Measurements from ENCODE around the gene GPALPP1. TPM values are rescaled to one million over a fixed set of nuclear protein-coding genes. Genes with fewer than 3 reads are reported as not detected.

GPALPP1 gene
- total RNA-seq, 2 experiments from 2014 or later: 34.0 to 35.0 TPM

DNA sequence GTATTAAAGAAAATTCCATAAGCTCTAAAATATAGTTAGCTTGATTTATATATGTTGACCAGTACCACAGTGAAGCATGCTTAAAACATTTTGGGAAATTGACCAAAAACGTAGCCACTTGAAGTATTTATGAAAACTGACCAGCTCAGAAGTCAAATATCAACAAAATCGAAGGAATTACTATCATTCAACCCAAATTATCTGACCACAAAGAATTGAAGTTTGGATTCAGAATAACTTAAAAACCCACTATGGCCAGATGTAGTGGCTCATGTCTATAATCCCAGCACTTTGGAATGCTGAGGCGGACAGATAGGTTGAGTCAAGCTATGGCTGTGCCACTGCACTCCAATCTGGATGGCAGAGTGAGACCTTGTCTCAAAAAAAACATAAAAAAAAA is 31.9 kb downstream of the GPALPP1 start:
- no peaks in the 10 kb centered on the region for H3K4me1 Mint-ChIP-seq
- POLR2A ChIA-PET: no interaction called here

DNA sequence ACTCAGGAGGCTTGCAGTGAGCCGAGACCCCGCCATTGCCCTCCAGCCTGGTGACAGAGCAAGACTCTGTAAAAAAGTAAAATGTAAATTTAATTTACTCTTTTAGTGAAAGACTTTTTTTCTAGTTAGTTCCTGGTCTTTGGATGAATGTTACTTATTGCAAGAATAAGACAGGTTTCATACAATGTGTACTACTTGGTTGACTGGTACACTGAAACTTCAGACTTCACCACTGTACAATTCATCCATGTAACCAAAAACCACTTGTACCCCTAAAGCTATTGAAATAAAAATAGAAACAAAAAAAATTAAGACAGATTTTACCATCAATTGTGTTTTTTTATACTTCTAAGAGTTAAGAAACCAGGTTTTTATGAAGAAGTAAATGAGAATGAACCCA is 35.5 kb downstream of the GPALPP1 start:
- H3K4me1 Mint-ChIP-seq: no peaks in the 10 kb centered on the region
- DNase-seq (no peak), ATAC-seq (ENCODE audit: low read depth) (no peak)
- no peak overlapping the region for H3K4me3 Mint-ChIP-seq
- POLR2A ChIA-PET: no interaction called here
- peaks cover 16% of the 10 kb centered on the region for H3K36me3 Mint-ChIP-seq
- H3K27ac Mint-ChIP-seq: no peak overlapping the region
- H3K27me3 Mint-ChIP-seq: no peaks in the 10 kb centered on the region
- no peaks in the 10 kb centered on the region for H3K9me3 Mint-ChIP-seq

More for the DNA sequence above, 31.9 kb downstream of the GPALPP1 start:
- DNase-seq: no peak
- H3K4me3 Mint-ChIP-seq: no peak overlapping the region
- no peak for ATAC-seq (ENCODE audit: low read depth)
- H3K9me3 Mint-ChIP-seq: no peaks in the 10 kb centered on the region
- no peaks in the 10 kb centered on the region for H3K27me3 Mint-ChIP-seq
- peaks cover 14% of the 10 kb centered on the region for H3K36me3 Mint-ChIP-seq
- H3K27ac Mint-ChIP-seq: no peak overlapping the region

DNA sequence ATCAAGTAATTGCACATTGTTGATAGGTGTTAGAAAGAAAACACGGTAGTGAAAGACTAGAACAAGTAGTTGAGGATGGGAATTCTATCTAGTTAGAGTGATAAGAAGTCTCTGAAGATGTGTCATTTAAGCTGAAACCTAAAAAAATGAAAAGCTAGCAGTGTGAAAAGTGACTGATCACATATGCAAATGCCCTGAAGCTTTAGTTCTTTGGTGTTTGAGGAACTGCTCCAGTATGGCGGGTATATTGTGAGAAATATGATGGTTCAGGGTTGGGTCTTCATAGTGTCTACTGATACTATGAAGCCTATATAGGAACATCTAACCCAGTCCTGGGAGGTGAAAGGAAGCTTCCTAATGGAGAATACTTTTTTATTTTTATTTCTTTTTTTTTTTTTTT is 45.0 kb downstream of the GPALPP1 start:
- Mint-ChIP-seq H3K27ac (no peak overlapping the region), H3K36me3 (peaks cover 4% of the 10 kb centered on the region), H3K27me3 (no peaks in the 10 kb centered on the region), H3K9me3 (no peaks in the 10 kb centered on the region), H3K4me1 (no peaks in the 10 kb centered on the region), H3K4me3 (no peak overlapping the region)
- ATAC-seq (ENCODE audit: low read depth) (no peak), DNase-seq (no peak)
- POLR2A ChIA-PET: no interaction called here

DNA sequence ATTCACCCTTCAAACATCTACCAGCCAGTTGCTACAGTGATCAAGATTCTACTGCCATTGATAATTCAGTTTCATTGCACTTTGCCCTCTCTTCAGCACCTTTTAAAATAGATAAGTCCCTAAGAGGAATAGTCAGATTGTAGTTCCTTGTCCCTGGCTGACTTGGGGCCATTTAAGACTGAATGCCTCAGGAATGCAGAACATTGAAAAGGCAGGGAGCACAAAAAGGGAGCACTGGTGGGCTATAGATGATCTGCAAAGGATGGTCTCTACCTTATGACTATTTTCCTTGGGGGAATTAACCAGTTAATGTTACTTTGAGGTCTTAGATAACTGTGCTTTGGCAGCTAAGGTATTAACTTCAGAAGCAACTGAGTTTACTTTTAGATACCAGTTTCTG is 46.9 kb downstream of the GPALPP1 start:
- Mint-ChIP-seq H3K27ac (no peak overlapping the region), H3K9me3 (no peaks in the 10 kb centered on the region), H3K4me3 (no peak overlapping the region), H3K27me3 (no peaks in the 10 kb centered on the region), H3K36me3 (peaks cover 4% of the 10 kb centered on the region), H3K4me1 (no peaks in the 10 kb centered on the region)
- POLR2A ChIA-PET: no interaction called here
- DNase-seq: no peak
- no peak for ATAC-seq (ENCODE audit: low read depth)

- no peak overlapping the region for H3K27ac Mint-ChIP-seq
- ATAC-seq (ENCODE audit: low read depth) (no peak), DNase-seq (no peak)
- H3K27me3 Mint-ChIP-seq: peaks cover 4% of the 10 kb centered on the region
- POLR2A ChIA-PET: no interaction called here
- H3K9me3 Mint-ChIP-seq: no peaks in the 10 kb centered on the region
- H3K4me1 Mint-ChIP-seq: no peaks in the 10 kb centered on the region
- no peaks in the 10 kb centered on the region for H3K36me3 Mint-ChIP-seq
- no peak overlapping the region for H3K4me3 Mint-ChIP-seq
Measured at GRCh38 chr13:45040173-45040572, 50.8 kb downstream of the GPALPP1 start.

DNA sequence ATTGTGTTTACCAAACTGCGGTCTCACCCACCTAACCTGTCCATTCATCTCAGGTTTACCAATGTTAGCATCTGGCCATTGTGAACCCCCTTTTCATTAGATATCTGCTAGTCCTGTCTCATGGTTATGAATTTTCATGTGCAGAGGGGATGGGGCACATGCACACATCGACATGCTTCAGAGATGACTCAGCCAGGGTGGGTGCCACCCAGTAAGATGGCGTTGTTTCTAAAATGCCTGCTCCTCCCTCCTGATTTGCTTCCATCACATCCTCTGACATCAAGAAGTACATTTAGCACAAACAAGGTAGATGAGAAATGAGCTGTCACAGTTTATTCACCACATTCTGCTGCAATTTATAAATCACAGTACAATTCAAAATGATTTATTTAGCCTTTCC is 51.3 kb downstream of the GPALPP1 start:
- H3K4me1 Mint-ChIP-seq: no peaks in the 10 kb centered on the region

DNA sequence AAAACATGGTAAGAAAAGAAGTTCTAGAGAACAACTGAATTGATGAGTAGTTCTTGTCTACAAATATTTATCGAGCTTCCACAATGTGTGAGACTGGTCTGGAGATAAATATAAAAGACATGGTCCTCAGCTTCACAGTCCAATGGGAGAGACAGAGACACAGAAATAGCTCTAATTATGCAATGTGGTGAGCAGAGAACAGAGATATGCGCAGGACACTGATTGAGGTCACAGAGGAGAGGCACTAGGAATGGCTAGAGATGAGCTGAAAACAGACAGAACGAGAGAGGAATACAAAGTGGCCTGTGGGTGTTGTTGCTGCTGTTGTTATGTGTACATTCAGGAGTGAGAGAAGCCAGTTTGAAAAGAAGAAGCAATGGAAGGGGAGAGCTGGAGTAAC is 53.2 kb downstream of the GPALPP1 start:
- peaks cover 11% of the 10 kb centered on the region for H3K27me3 Mint-ChIP-seq
- H3K4me1 Mint-ChIP-seq: peaks cover 4% of the 10 kb centered on the region
- no peaks in the 10 kb centered on the region for H3K36me3 Mint-ChIP-seq
- DNase-seq (no peak), ATAC-seq (ENCODE audit: low read depth) (no peak)
- H3K9me3 Mint-ChIP-seq: no peaks in the 10 kb centered on the region
- POLR2A ChIA-PET: no interaction called here
- H3K27ac Mint-ChIP-seq: no peak overlapping the region
- H3K4me3 Mint-ChIP-seq: no peak overlapping the region

More for the DNA sequence above, 51.3 kb downstream of the GPALPP1 start:
- H3K9me3 Mint-ChIP-seq: no peaks in the 10 kb centered on the region
- POLR2A ChIA-PET: no interaction called here
- H3K27ac Mint-ChIP-seq: no peak overlapping the region
- DNase-seq: no peak
- ATAC-seq (ENCODE audit: low read depth): no peak
- H3K27me3 Mint-ChIP-seq: peaks cover 4% of the 10 kb centered on the region
- no peak overlapping the region for H3K4me3 Mint-ChIP-seq
- H3K36me3 Mint-ChIP-seq: no peaks in the 10 kb centered on the region

DNA sequence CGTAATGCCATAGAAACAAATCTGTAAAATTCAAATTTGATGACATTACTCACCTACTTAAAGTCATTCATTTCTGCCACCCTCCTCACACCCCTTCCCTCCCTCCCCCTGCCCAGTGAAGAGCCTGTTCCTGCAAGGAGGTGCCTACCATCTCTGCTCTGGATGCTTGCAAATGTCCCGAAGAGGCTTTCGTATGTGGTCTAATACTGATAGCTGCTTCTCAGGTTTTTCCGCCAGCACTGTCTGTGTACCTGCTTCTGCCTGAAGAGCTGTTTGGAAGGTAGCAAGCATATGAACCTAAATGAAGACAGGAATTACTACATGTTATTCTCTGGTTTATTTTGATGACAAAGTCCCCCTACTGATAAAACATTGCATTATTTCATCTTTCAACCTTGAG is 57.1 kb downstream of the GPALPP1 start:
- Mint-ChIP-seq H3K27ac (no peak overlapping the region), H3K36me3 (no peaks in the 10 kb centered on the region), H3K4me1 (peaks cover 15% of the 10 kb centered on the region), H3K4me3 (peak overlapping the region; percentile 82), H3K9me3 (no peaks in the 10 kb centered on the region), H3K27me3 (peaks cover 11% of the 10 kb centered on the region)
- POLR2A ChIA-PET: interaction anchor here (0.5 to 0.8 kb wide), 2 partner anchors 182 to 251 kb away, joined by 3 read pairs; no protein-coding TSS in a partner anchor
- DNase-seq (no peak), ATAC-seq (ENCODE audit: low read depth) (no peak)

DNA sequence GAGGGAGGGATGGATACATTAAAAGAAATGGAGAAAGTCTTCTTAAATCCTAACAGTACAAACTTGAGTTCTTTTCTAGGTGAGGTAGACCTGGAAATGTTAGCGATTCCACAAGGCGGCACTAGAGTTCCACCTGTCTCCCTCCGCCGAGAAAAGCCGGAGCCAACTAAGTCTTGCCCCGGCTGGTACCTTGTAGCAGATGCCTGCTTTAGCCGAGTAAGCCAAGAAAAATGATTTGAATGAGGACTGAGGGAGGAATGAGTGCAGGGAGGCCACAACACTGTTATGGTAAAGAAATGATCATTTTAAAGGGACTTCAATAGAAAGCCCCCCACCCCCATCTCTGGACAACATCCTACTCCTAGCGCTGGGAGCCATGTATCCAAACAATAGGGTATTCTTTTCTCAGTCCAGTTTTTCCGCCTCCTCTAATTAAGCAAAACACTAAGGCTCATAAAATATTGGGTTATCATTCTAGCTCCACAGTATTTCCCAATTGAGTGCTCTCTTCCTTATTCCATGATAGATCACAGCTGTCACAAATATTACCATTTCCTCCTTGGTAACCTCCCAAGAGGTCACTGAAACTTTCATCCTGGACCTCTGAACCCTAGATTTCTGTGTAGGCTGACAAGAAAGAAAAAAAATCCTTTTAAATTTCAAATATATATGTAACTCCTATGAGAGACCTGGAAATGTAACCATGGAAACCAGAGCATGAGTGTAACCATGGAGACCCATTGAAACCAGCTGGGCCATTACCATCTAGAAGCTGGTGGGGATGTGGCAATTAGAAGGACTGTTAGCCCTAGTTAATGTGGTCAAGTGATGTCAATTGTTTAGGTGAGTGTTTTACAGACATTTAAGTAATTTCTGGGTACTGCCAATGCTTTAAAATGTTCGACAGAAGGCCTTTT is 58.3 kb downstream of the GPALPP1 start:
- H3K9me3 Mint-ChIP-seq: no peaks in the 10 kb centered on the region
- H3K36me3 Mint-ChIP-seq: no peaks in the 10 kb centered on the region
- peak; percentile 70 for DNase-seq
- H3K4me1 Mint-ChIP-seq: peaks cover 15% of the 10 kb centered on the region
- H3K27me3 Mint-ChIP-seq: peaks cover 11% of the 10 kb centered on the region
- H3K27ac Mint-ChIP-seq: peak overlapping the region; percentile 17
- H3K4me3 Mint-ChIP-seq: peak overlapping the region; percentile 82
- ATAC-seq (ENCODE audit: low read depth): peak; percentile 94
- POLR2A ChIA-PET: interaction anchor here (0.8 kb wide), 1 partner anchor 250 kb away, joined by 3 read pairs; no protein-coding TSS in a partner anchor

GRCh38 chr13:45048890-45049407 is 59.6 kb downstream of the GPALPP1 start:
- POLR2A ChIA-PET: no interaction called here
- DNase-seq (no peak), ATAC-seq (ENCODE audit: low read depth) (no peak)
- no peaks in the 10 kb centered on the region for H3K9me3 Mint-ChIP-seq
- peaks cover 15% of the 10 kb centered on the region for H3K4me1 Mint-ChIP-seq
- H3K27me3 Mint-ChIP-seq: peaks cover 10% of the 10 kb centered on the region
- H3K27ac Mint-ChIP-seq: no peak overlapping the region
- no peaks in the 10 kb centered on the region for H3K36me3 Mint-ChIP-seq
- H3K4me3 Mint-ChIP-seq: no peak overlapping the region

GRCh38 chr13:45049478-45049877 is 60.1 kb downstream of the GPALPP1 start:
- DNase-seq (no peak), ATAC-seq (ENCODE audit: low read depth) (no peak)
- H3K4me3 Mint-ChIP-seq: no peak overlapping the region
- POLR2A ChIA-PET: no interaction called here
- H3K27ac Mint-ChIP-seq: no peak overlapping the region
- no peaks in the 10 kb centered on the region for H3K36me3 Mint-ChIP-seq
- H3K27me3 Mint-ChIP-seq: peaks cover 10% of the 10 kb centered on the region
- H3K9me3 Mint-ChIP-seq: no peaks in the 10 kb centered on the region
- peaks cover 15% of the 10 kb centered on the region for H3K4me1 Mint-ChIP-seq

DNA sequence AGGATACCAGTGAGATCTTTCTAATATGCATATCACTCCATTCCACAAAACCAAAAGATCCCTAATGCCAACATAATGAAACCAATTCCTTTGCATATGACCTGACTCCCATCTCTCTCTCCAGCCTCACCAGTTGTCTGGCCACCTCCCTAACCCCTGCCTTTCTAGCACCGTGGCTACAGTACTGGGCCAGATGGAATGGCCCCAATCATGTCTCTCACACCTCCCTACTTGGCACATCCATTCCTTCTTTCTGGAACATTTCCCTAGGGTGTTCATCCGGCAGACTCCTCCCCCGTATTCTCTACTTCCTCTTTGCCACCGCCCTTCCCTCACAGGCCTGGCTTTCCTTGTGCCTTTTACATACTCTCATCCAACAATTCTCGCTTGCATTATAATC is 62.0 kb downstream of the GPALPP1 start:
- no peak overlapping the region for H3K4me3 Mint-ChIP-seq
- H3K36me3 Mint-ChIP-seq: no peaks in the 10 kb centered on the region
- DNase-seq: no peak
- H3K4me1 Mint-ChIP-seq: peaks cover 22% of the 10 kb centered on the region
- no peaks in the 10 kb centered on the region for H3K9me3 Mint-ChIP-seq
- POLR2A ChIA-PET: no interaction called here
- H3K27ac Mint-ChIP-seq: no peak overlapping the region
- ATAC-seq (ENCODE audit: low read depth): no peak
- peaks cover 3% of the 10 kb centered on the region for H3K27me3 Mint-ChIP-seq

DNA sequence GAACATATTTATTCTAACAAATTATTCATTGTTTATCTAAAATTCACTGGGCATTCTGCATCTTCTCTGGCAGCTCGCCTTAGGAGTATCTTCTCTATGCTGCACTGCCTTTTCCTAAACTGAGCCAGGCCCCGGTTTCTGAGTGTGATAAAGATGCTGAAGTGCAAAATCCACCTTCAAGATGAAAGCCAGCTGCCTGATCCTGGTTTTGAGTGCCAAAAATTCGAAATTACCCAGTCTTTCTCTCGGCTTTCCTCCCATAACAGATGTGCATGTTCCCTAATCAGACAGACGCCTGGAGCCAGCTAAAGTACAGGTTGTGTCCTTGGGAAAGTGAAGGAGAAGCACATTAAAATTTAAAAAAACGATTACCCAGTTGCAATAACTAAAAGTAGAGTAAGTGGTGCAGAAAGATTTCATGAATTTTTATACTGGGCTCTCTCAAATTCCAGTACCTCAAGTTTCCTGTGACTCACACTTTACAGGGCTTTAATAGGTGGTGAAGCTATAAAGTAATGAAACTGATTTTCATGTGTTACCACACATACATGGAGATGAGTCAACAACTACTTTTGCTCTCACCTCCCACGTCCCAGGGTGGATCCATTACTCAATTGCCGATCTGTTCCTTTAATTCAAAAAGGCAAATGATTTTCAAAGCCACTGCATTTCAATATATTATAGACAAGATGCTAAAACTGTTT is 66.0 kb downstream of the GPALPP1 start:
- H3K27me3 Mint-ChIP-seq: peaks cover 5% of the 10 kb centered on the region
- ATAC-seq (ENCODE audit: low read depth) (peak; percentile 80), DNase-seq (no peak)
- POLR2A ChIA-PET: interaction anchor here (0.6 to 1.1 kb wide), 2 partner anchors 52 to 204 kb away, joined by 3 read pairs; no protein-coding TSS in a partner anchor
- H3K4me1 Mint-ChIP-seq: peaks cover 9% of the 10 kb centered on the region
- H3K36me3 Mint-ChIP-seq: no peaks in the 10 kb centered on the region
- no peak overlapping the region for H3K4me3 Mint-ChIP-seq
- no peaks in the 10 kb centered on the region for H3K9me3 Mint-ChIP-seq
- no peak overlapping the region for H3K27ac Mint-ChIP-seq
